ENCODE data around the gene NT5C2.

DNA sequence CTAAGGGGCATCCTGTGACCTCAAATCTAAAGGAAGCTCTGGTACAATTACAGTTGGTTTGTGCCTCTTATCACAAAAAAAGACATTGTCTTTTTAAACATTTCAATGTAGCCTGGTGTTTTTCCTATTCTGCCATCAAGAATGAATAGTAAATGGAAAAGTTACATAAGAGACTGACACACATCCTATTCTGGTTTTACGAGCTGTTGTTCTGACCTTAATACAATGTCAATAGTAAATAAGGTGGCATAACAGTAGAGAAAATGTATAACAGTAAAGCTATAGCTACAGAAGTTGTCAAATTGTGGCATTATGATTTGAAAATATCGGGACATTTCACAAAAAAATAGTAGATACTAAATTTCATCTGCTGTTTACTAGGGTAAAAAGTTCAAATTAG is 88.4 kb downstream of the NT5C2 start:
- TF ChIP-seq, protein P1, sequence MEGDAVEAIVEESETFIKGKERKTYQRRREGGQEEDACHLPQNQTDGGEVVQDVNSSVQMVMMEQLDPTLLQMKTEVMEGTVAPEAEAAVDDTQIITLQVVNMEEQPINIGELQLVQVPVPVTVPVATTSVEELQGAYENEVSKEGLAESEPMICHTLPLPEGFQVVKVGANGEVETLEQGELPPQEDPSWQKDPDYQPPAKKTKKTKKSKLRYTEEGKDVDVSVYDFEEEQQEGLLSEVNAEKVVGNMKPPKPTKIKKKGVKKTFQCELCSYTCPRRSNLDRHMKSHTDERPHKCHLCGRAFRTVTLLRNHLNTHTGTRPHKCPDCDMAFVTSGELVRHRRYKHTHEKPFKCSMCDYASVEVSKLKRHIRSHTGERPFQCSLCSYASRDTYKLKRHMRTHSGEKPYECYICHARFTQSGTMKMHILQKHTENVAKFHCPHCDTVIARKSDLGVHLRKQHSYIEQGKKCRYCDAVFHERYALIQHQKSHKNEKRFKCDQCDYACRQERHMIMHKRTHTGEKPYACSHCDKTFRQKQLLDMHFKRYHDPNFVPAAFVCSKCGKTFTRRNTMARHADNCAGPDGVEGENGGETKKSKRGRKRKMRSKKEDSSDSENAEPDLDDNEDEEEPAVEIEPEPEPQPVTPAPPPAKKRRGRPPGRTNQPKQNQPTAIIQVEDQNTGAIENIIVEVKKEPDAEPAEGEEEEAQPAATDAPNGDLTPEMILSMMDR (IDR thresholded peaks at IDR 0.05; ENCODE audit: low read length): no peak
- TF ChIP-seq EZH2 (optimal IDR thresholded peaks at IDR 0.05; ENCODE audit: low read depth, low read length): no peak
